A549 (cell line): ENCODE data around the gene DDX54.
A peak's percentile ranks its signal among the peaks of the same experiment; 100 is the strongest.

Experiments used
- CEBPB ChIP-seq, 2 experiments: fragments of >200 bp in 1 of 2; sonication (Bioruptor Twin) in 1 of 2; formaldehyde crosslinking in 1 of 2; IDR thresholded peaks; 2 replicates each; pipeline ENCODE4 v1.6.1; 2012 to 2016
- FOSB ChIP-seq: fragments of 250-450 bp; sonication (Bioruptor Pico); IDR thresholded peaks from 2 replicates; pipeline ENCODE4 v1.5.0; 2020; ENCODE audit warnings: mild to moderate bottlenecking, moderate library complexity
- JUN ChIP-seq, 2 experiments: fragments of >200 bp; sonication (Bioruptor Twin); formaldehyde crosslinking; IDR thresholded peaks; 2 replicates in 1 of 2; 3 replicates in 1 of 2; pipeline ENCODE4 v1.6.1; 2016 to 2017
- JUNB ChIP-seq: fragments of >200 bp; sonication (Bioruptor Twin); formaldehyde crosslinking; IDR thresholded peaks from 2 replicates; pipeline ENCODE4 v1.6.1; 2016
- NFE2L2 ChIP-seq: fragments of 150-350 bp; conservative IDR thresholded peaks from 2 replicates; pipeline ENCODE4 v1.6.1; 2014; ENCODE audit warnings: low read length
- NR3C1 ChIP-seq: fragments of >200 bp; sonication (Bioruptor Twin); formaldehyde crosslinking; IDR thresholded peaks from 3 replicates; pipeline ENCODE4 v1.6.1; 2017
- POLR2A ChIP-seq: IDR thresholded peaks from 2 replicates; pipeline ENCODE4 v1.6.1; 2012; ENCODE audit warnings: mild to moderate bottlenecking, low read length
- RNF2 ChIP-seq: fragments of 200-600 bp; sonication (generic); IDR thresholded peaks from 2 replicates; pipeline ENCODE4 v1.6.1; 2016; ENCODE audit warnings: low read depth, mild to moderate bottlenecking, antibody characterized with exemption, moderate library complexity, borderline replicate concordance
- ZFP36 ChIP-seq: fragments of 450-650 bp; IDR thresholded peaks from 2 replicates; pipeline ENCODE4 v1.6.1; 2014; ENCODE audit warnings: borderline replicate concordance; ENCODE audit not compliant: partially characterized antibody
- TF ChIP-seq, protein P1 (sequence below): fragments of >200 bp; sonication (Bioruptor Twin); formaldehyde crosslinking; IDR thresholded peaks from 3 replicates; pipeline ENCODE4 v1.5.1; 2016
- TF ChIP-seq, protein P2 (sequence below): fragments of 200-600 bp; sonication (generic); IDR thresholded peaks from 2 replicates; pipeline ENCODE4 v1.6.1; 2016; ENCODE audit warnings: antibody characterized with exemption, mild to moderate bottlenecking, moderate library complexity
- TF ChIP-seq, protein P3 (sequence below): IDR thresholded peaks from 2 replicates; pipeline ENCODE4 v1.6.1; 2012
- TF ChIP-seq, protein P4 (sequence below): IDR thresholded peaks from 2 replicates; pipeline ENCODE4 v1.6.1; 2012; ENCODE audit warnings: low read depth, borderline replicate concordance

DNA sequence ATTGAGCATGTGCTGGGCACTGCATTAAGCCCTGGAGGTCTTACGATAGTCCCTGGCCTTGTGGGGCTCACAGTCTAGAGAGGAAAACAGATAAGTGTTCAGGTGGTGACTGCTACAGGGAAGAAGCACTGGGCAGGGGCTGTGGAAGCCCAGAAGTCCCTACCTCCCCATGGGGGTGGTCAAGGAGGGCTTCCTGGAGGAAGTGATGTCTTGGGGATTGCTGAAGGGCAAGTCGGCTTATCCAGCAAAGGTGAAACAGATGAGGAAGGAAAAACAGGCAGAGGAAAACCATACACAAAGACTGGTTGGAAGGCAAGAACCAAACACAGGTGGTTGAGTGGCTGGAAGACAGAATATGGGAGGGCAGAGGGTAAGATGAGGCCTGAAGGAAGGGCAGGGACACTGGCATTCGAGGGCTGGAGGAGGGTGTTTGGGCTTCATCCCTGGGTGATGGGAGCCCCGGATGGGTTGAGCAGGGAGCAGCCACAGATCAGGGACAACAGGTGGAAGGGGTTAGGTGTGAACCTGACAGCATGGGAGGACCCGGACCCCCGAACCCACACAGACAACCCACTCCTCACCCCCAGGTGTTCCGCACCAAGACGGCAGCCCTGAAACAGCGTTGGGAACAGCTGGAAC lies 33.0 kb downstream of the DDX54 start:
- TF ChIP-seq NFE2L2 (no peak), POLR2A (no peak), JUNB (no peak), RNF2 (no peak), JUN (IDR thresholded peaks at IDR 0.05) (no peak), NR3C1 (no peak), FOSB (CRISPR knock-in tag) (no peak), ZFP36 (peak; percentile 85), CEBPB (IDR thresholded peaks at IDR 0.05) (no peak)
- TF ChIP-seq, protein P1, sequence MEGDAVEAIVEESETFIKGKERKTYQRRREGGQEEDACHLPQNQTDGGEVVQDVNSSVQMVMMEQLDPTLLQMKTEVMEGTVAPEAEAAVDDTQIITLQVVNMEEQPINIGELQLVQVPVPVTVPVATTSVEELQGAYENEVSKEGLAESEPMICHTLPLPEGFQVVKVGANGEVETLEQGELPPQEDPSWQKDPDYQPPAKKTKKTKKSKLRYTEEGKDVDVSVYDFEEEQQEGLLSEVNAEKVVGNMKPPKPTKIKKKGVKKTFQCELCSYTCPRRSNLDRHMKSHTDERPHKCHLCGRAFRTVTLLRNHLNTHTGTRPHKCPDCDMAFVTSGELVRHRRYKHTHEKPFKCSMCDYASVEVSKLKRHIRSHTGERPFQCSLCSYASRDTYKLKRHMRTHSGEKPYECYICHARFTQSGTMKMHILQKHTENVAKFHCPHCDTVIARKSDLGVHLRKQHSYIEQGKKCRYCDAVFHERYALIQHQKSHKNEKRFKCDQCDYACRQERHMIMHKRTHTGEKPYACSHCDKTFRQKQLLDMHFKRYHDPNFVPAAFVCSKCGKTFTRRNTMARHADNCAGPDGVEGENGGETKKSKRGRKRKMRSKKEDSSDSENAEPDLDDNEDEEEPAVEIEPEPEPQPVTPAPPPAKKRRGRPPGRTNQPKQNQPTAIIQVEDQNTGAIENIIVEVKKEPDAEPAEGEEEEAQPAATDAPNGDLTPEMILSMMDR, result no peak
- TF ChIP-seq, protein P2, sequence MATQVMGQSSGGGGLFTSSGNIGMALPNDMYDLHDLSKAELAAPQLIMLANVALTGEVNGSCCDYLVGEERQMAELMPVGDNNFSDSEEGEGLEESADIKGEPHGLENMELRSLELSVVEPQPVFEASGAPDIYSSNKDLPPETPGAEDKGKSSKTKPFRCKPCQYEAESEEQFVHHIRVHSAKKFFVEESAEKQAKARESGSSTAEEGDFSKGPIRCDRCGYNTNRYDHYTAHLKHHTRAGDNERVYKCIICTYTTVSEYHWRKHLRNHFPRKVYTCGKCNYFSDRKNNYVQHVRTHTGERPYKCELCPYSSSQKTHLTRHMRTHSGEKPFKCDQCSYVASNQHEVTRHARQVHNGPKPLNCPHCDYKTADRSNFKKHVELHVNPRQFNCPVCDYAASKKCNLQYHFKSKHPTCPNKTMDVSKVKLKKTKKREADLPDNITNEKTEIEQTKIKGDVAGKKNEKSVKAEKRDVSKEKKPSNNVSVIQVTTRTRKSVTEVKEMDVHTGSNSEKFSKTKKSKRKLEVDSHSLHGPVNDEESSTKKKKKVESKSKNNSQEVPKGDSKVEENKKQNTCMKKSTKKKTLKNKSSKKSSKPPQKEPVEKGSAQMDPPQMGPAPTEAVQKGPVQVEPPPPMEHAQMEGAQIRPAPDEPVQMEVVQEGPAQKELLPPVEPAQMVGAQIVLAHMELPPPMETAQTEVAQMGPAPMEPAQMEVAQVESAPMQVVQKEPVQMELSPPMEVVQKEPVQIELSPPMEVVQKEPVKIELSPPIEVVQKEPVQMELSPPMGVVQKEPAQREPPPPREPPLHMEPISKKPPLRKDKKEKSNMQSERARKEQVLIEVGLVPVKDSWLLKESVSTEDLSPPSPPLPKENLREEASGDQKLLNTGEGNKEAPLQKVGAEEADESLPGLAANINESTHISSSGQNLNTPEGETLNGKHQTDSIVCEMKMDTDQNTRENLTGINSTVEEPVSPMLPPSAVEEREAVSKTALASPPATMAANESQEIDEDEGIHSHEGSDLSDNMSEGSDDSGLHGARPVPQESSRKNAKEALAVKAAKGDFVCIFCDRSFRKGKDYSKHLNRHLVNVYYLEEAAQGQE, result no peak
- TF ChIP-seq, protein P3, sequence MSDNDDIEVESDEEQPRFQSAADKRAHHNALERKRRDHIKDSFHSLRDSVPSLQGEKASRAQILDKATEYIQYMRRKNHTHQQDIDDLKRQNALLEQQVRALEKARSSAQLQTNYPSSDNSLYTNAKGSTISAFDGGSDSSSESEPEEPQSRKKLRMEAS, result no peak
- TF ChIP-seq, protein P4, sequence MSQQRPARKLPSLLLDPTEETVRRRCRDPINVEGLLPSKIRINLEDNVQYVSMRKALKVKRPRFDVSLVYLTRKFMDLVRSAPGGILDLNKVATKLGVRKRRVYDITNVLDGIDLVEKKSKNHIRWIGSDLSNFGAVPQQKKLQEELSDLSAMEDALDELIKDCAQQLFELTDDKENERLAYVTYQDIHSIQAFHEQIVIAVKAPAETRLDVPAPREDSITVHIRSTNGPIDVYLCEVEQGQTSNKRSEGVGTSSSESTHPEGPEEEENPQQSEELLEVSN, result no peak
